A673 (cell line): ENCODE results near the gene DLG2. TPM values are rescaled to one million over a fixed set of nuclear protein-coding genes. Genes with fewer than 3 reads are reported as not detected.

Experiments used
- BruUV-seq: library from RNA; stranded (reverse); fragments of 400-500 nt; replicated peaks from 2 replicates; lab custom pipeline; 2021; lab: Mats Ljungman, UMichigan
- CTCF ChIA-PET: fragments of 300-600 bp; sonication (Branson Sonifier 250); formaldehyde crosslinking; loops from one replicate; lab custom pipeline; 2022; ENCODE audit warnings: antibody characterized with exemption; lab: Charles Lee
- POLR2A ChIA-PET: fragments of 300-600 bp; sonication (Branson Sonifier 250); formaldehyde crosslinking; loops from one replicate; lab custom pipeline; 2022; ENCODE audit warnings: antibody characterized with exemption; ENCODE audit not compliant: low non-redundant PET; lab: Charles Lee
- DNase-seq: peaks from one replicate; pipeline ENCODE4 v3.0.0-alpha.2; 2015; ENCODE audit warnings: low spot score
- H3K27ac ChIP-seq: fragments of 200-600 bp; sonication (generic); 2 replicates; pipeline ENCODE4 v1.5.1; 2016; ENCODE audit warnings: mixed run types, low read depth, mild to moderate bottlenecking, mixed read lengths, antibody characterized with exemption, low read length; ENCODE audit not compliant: poor library complexity, severe bottlenecking
- H3K27me3 ChIP-seq: fragments of 200-600 bp; sonication (generic); replicated peaks from 2 replicates; pipeline ENCODE4 v1.6.1; 2017; ENCODE audit warnings: mixed run types, low read depth, mild to moderate bottlenecking, mixed read lengths, antibody characterized with exemption, low read length; ENCODE audit not compliant: insufficient read depth, poor library complexity
- H3K36me3 ChIP-seq: fragments of 200-600 bp; sonication (generic); 2 replicates; pipeline ENCODE4 v1.6.1; 2016; ENCODE audit warnings: mixed run types, mild to moderate bottlenecking, mixed read lengths, antibody characterized with exemption, low read length; ENCODE audit not compliant: insufficient read depth, poor library complexity, severe bottlenecking
- H3K4me1 ChIP-seq: fragments of 200-600 bp; sonication (generic); 2 replicates; pipeline ENCODE4 v1.6.1; 2017; ENCODE audit warnings: mixed run types, mild to moderate bottlenecking, mixed read lengths, antibody characterized with exemption, low read length; ENCODE audit not compliant: insufficient read depth, poor library complexity, severe bottlenecking
- H3K4me3 ChIP-seq: fragments of 200-600 bp; sonication (generic); 2 replicates; pipeline ENCODE4 v1.5.1; 2016; ENCODE audit warnings: low read depth, mixed run types, mild to moderate bottlenecking, mixed read lengths, low read length; ENCODE audit not compliant: poor library complexity, severe bottlenecking
- H3K9me3 ChIP-seq: fragments of 200-600 bp; sonication (generic); 2 replicates; pipeline ENCODE4 v1.6.1; 2016; ENCODE audit warnings: mixed run types, low read depth, mild to moderate bottlenecking, mixed read lengths, antibody characterized with exemption, low read length; ENCODE audit not compliant: poor library complexity, severe bottlenecking
- CTCF ChIP-seq: fragments of 300-800, 200-600 bp; sonication (generic); conservative IDR thresholded peaks from 2 replicates; pipeline ENCODE4 v1.5.1; 2017; ENCODE audit warnings: low read depth, mild to moderate bottlenecking, antibody characterized with exemption, low read length, moderate library complexity, mixed read lengths
- EZH2 ChIP-seq: fragments of 200-600 bp; sonication (generic); IDR thresholded peaks from 2 replicates; pipeline ENCODE4 v1.6.1; 2017; ENCODE audit warnings: borderline replicate concordance, low read depth, mild to moderate bottlenecking, mixed read lengths, antibody characterized with exemption, low read length; ENCODE audit not compliant: poor library complexity, severe bottlenecking
- intact Hi-C: fragments of 100-400 bp; cut with micrococcal nuclease; formaldehyde crosslinking; loops from one replicate; pipeline ENCODE4 v1.10.0; 2022; ENCODE audit not compliant: unreplicated experiment
- total RNA-seq: library from RNA; stranded (reverse); gene quantifications from 2 replicates; pipeline ENCODE4 v1.2.3, GENCODE V29; 2021

The DLG2 gene
- total RNA-seq, 1 experiment from 2014 or later, result 277 TPM

GRCh38 chr11:83408946-83409345 lies 2218.2 kb downstream of the DLG2 start:
- H3K4me1 ChIP-seq, result peaks cover 5% of the 10 kb centered on the region
- no peaks in the 10 kb centered on the region for H3K27me3 ChIP-seq
- BruUV-seq, result no TSS peak
- H3K9me3 ChIP-seq, result no peaks in the 10 kb centered on the region
- no peak overlapping the region for H3K4me3 ChIP-seq
- intact Hi-C loops, result no loop called here
- ChIA-PET POLR2A (no interaction called here), CTCF (no interaction called here)
- no peak overlapping the region for H3K27ac ChIP-seq
- TF ChIP-seq CTCF (no peak), EZH2 (no peak)
- no peak for DNase-seq
- no peaks in the 10 kb centered on the region for H3K36me3 ChIP-seq

Other genes with a start within 250 kb of the DLG2 start
- gene TMEM126B, start 1.2 kb upstream of the DLG2 start, total RNA-seq, result 70.4 and 80.5 TPM in 2 replicates
- 53.8 and 66.0 TPM in 2 replicates for gene TMEM126A, start 20.6 kb upstream of the DLG2 start, total RNA-seq
- gene CREBZF, start 37.8 kb upstream of the DLG2 start, total RNA-seq, result 74.1 and 76.6 TPM in 2 replicates
- 0.41 and 0.66 TPM in 2 replicates for gene CCDC89, start 58.9 kb upstream of the DLG2 start, total RNA-seq
- gene SYTL2, start 183.8 kb upstream of the DLG2 start, total RNA-seq, result 0.59 and 0.77 TPM in 2 replicates
- not detected in 2 replicates for gene CCDC83, start 228.0 kb upstream of the DLG2 start, total RNA-seq